H9 (cell line): ENCODE measurements around the gene ATRIP. TPM values are rescaled to one million over a fixed set of nuclear protein-coding genes. Genes with fewer than 3 reads are reported as not detected.

Source experiments
- DNase-seq: peaks from one replicate; pipeline ENCODE4 v3.0.0-alpha.2; 2017
- H2AFZ ChIP-seq: one replicate; pipeline ENCODE4 v1.6.1; 2013; ENCODE audit warnings: mild to moderate bottlenecking, low read length, control low read depth, moderate library complexity
- H2AK5ac ChIP-seq: 2 replicates; pipeline ENCODE4 v1.6.1; 2013; ENCODE audit warnings: low read length, control low read depth, mixed read lengths; ENCODE audit not compliant: insufficient read length
- H2BK120ac ChIP-seq: one replicate; pipeline ENCODE4 v1.6.1; 2013; ENCODE audit warnings: low read depth, mild to moderate bottlenecking, low read length, control low read depth, inconsistent platforms; ENCODE audit not compliant: poor library complexity, severe bottlenecking
- H2BK12ac ChIP-seq: 2 replicates; pipeline ENCODE4 v1.6.1; 2013; ENCODE audit warnings: low read length, control low read depth, mixed read lengths, low read depth; ENCODE audit not compliant: insufficient read length
- H2BK15ac ChIP-seq: 2 replicates; pipeline ENCODE4 v1.6.1; 2013; ENCODE audit warnings: low read depth, low read length, control low read depth
- H2BK20ac ChIP-seq: one replicate; pipeline ENCODE4 v1.6.1; 2013; ENCODE audit warnings: low read depth, mild to moderate bottlenecking, low read length, control low read depth, inconsistent platforms; ENCODE audit not compliant: poor library complexity, severe bottlenecking
- H2BK5ac ChIP-seq: 2 replicates; pipeline ENCODE4 v1.6.1; 2013; ENCODE audit warnings: low read length, control low read depth, mixed read lengths; ENCODE audit not compliant: insufficient read length
- H3K14ac ChIP-seq: 2 replicates; pipeline ENCODE4 v1.6.1; 2013; ENCODE audit warnings: low read length, control low read depth; ENCODE audit not compliant: insufficient read depth
- H3K18ac ChIP-seq: 2 replicates; pipeline ENCODE4 v1.6.1; 2013; ENCODE audit warnings: low read depth, mild to moderate bottlenecking, mixed read lengths, low read length, control low read depth; ENCODE audit not compliant: insufficient read length
- H3K23ac ChIP-seq: 2 replicates; pipeline ENCODE4 v1.6.1; 2013; ENCODE audit warnings: low read length, control low read depth, mixed read lengths, low read depth; ENCODE audit not compliant: insufficient read length
- H3K23me2 ChIP-seq: 2 replicates; pipeline ENCODE4 v1.6.1; 2013; ENCODE audit warnings: low read depth, mild to moderate bottlenecking, mixed read lengths, low read length, control low read depth; ENCODE audit not compliant: insufficient read length, poor library complexity, severe bottlenecking
- H3K27ac ChIP-seq: 2 replicates; pipeline ENCODE4 v1.5.1; 2013; ENCODE audit warnings: low read length, control low read depth, mixed read lengths, low read depth; ENCODE audit not compliant: insufficient read length
- H3K27me3 ChIP-seq: 2 replicates; pipeline ENCODE4 v1.6.1; 2013; ENCODE audit warnings: low read length, control low read depth, inconsistent platforms; ENCODE audit not compliant: insufficient read depth
- H3K4ac ChIP-seq: 2 replicates; pipeline ENCODE4 v1.6.1; 2013; ENCODE audit warnings: low read depth, mild to moderate bottlenecking, control low read depth, inconsistent platforms, low read length, moderate library complexity
- H3K4me1 ChIP-seq: 2 replicates; pipeline ENCODE4 v1.6.1; 2013; ENCODE audit warnings: low read length, control low read depth, inconsistent platforms; ENCODE audit not compliant: insufficient read depth
- H3K4me2 ChIP-seq: 2 replicates; pipeline ENCODE4 v1.6.1; 2013; ENCODE audit warnings: low read length, control low read depth, mixed read lengths; ENCODE audit not compliant: insufficient read length, insufficient read depth
- H3K56ac ChIP-seq: 2 replicates; pipeline ENCODE4 v1.6.1; 2013; ENCODE audit warnings: low read depth, mild to moderate bottlenecking, mixed read lengths, low read length, control low read depth; ENCODE audit not compliant: insufficient read length
- H3K79me1 ChIP-seq: 2 replicates; pipeline ENCODE4 v1.6.1; 2013; ENCODE audit warnings: low read depth, mild to moderate bottlenecking, moderate library complexity, low read length, control low read depth, inconsistent platforms; ENCODE audit not compliant: insufficient read depth, poor library complexity, severe bottlenecking
- H3K79me2 ChIP-seq: 2 replicates; pipeline ENCODE4 v1.6.1; 2013; ENCODE audit warnings: low read length, control low read depth, inconsistent platforms; ENCODE audit not compliant: insufficient read depth
- H3K9ac ChIP-seq: 2 replicates; pipeline ENCODE4 v1.6.1; 2013; ENCODE audit warnings: low read length, control low read depth, mixed read lengths; ENCODE audit not compliant: insufficient read length; ENCODE audit errors: extremely low read depth
- H3K9me3 ChIP-seq: one replicate; pipeline ENCODE4 v1.6.1; 2013; ENCODE audit warnings: low read depth, low read length, inconsistent platforms; ENCODE audit not compliant: control insufficient read depth
- H3T11ph ChIP-seq: one replicate; pipeline ENCODE4 v1.6.1; 2013; ENCODE audit warnings: mild to moderate bottlenecking, low read length, control low read depth, inconsistent platforms
- H4K20me1 ChIP-seq: one replicate; pipeline ENCODE4 v1.6.1; 2013; ENCODE audit not compliant: control insufficient read depth, insufficient read length, insufficient read depth
- H4K5ac ChIP-seq: 2 replicates; pipeline ENCODE4 v1.6.1; 2013; ENCODE audit warnings: low read depth, mild to moderate bottlenecking, mixed read lengths, low read length, control low read depth; ENCODE audit not compliant: insufficient read length
- H4K8ac ChIP-seq: replicated peaks from 2 replicates; pipeline ENCODE4 v1.6.1; 2013; ENCODE audit warnings: low read length, control low read depth, mixed read lengths, low read depth; ENCODE audit not compliant: insufficient read length
- H4K91ac ChIP-seq: 2 replicates; pipeline ENCODE4 v1.6.1; 2013; ENCODE audit warnings: low read depth, mild to moderate bottlenecking, moderate library complexity, mixed read lengths, low read length, control low read depth; ENCODE audit not compliant: insufficient read length
- H3K27ac Mint-ChIP-seq, 3 experiments: 2 replicates in 2 of 3; 3 replicates in 1 of 3; pipeline ENCODE4 v1.8.0; 2020 to 2021; ENCODE audit warnings: mixed read lengths in 3 of 3, mild to moderate bottlenecking in 1 of 3, moderate library complexity in 1 of 3
- H3K27me3 Mint-ChIP-seq: 2 replicates; pipeline ENCODE4 v1.8.0; 2021; ENCODE audit warnings: low read depth, mild to moderate bottlenecking, moderate library complexity, mixed read lengths
- H3K36me3 Mint-ChIP-seq, 3 experiments: 2 replicates in 2 of 3; 3 replicates in 1 of 3; pipeline ENCODE4 v1.8.0; 2020 to 2021; ENCODE audit warnings: low read depth in 3 of 3, mixed read lengths in 3 of 3; ENCODE audit not compliant: insufficient read depth in 1 of 3
- H3K4me1 Mint-ChIP-seq, 2 experiments: 2 replicates each; pipeline ENCODE4 v1.8.0; 2020; ENCODE audit warnings: mixed read lengths in 2 of 2
- H3K4me3 Mint-ChIP-seq, 2 experiments: 2 replicates in 1 of 2; 3 replicates in 1 of 2; pipeline ENCODE4 v1.8.0; 2020 to 2021; ENCODE audit warnings: mild to moderate bottlenecking in 2 of 2, mixed read lengths in 2 of 2, moderate library complexity in 1 of 2
- H3K9me3 Mint-ChIP-seq, 2 experiments: 2 replicates in 1 of 2; 3 replicates in 1 of 2; pipeline ENCODE4 v1.8.0; 2020; ENCODE audit warnings: mild to moderate bottlenecking in 2 of 2, mixed read lengths in 2 of 2, moderate library complexity in 1 of 2
- WGBS: extraction: QIAGEN DNeasy Blood & Tissue Kit; methylation state at CpG from one replicate; pipeline ENCODE4 v1.1.7; 2013; ENCODE audit warnings: missing lambda C conversion rate, low lambda C conversion rate, mixed read lengths; ENCODE audit not compliant: insufficient read length; ENCODE audit errors: extremely low coverage; 5-methylcytosine and 5-hydroxymethylcytosine counted together
- total RNA-seq: library from RNA; stranded (reverse); gene quantifications from 2 replicates; pipeline ENCODE4 v1.2.1, GENCODE V29; 2021
- TF ChIP-seq, protein P1 (sequence below): fragments of 200-600 bp; sonication (generic); conservative IDR thresholded peaks from 3 replicates; pipeline ENCODE4 v1.8.0; 2021; ENCODE audit warnings: antibody characterized with exemption, mild to moderate bottlenecking

The ATRIP gene
- total RNA-seq, 1 experiment from 2014 or later = 16.3 TPM

DNA sequence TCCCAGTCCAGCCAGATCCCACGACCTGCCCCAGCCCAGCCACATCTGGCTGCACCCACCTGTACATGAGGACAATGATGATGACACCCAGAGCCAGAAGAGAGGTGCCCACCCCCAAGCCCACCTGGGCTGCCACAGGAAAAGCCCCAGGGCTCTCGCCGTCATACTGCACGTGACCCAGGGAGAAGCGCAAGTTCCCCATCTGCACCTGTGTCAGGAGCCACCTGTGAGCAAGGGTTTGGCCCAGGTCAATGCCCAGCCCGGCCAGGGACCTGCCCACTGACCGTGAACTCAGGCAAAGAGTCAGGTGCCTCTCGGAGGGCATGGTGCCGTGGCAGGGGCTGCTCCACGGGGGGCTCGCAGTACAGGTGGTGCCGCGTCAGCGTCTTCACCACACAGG lies 32.9 kb upstream of the ATRIP start:
- no peak overlapping the region for H2AFZ ChIP-seq
- no peak overlapping the region for H3K4ac ChIP-seq
- no peak overlapping the region for H3K4me2 ChIP-seq
- Mint-ChIP-seq H3K4me3 (no peak overlapping the region; a peak in 1 of 5 replicates), H3K27me3 (no peaks in the 10 kb centered on the region; the same call in 1 of the 2 replicates), H3K9me3 (no peaks in the 10 kb centered on the region), H3K36me3 (peaks cover 55 to 99% (median 97%) of the 10 kb centered on the region in 3 experiments), H3K27ac (peak overlapping the region in 1 of 3 experiments; percentile 57; a peak in 2 of 7 replicates), H3K4me1 (no peaks in the 10 kb centered on the region)
- no peaks in the 10 kb centered on the region for H3K9me3 ChIP-seq
- no peaks in the 10 kb centered on the region for H3K23me2 ChIP-seq
- no peak overlapping the region for H3T11ph ChIP-seq
- H3K27ac ChIP-seq = no peak overlapping the region
- H3K23ac ChIP-seq = no peak overlapping the region
- no peak overlapping the region for H2BK20ac ChIP-seq
- H4K5ac ChIP-seq = no peak overlapping the region
- no peaks in the 10 kb centered on the region for H4K20me1 ChIP-seq
- TF ChIP-seq, protein P1, sequence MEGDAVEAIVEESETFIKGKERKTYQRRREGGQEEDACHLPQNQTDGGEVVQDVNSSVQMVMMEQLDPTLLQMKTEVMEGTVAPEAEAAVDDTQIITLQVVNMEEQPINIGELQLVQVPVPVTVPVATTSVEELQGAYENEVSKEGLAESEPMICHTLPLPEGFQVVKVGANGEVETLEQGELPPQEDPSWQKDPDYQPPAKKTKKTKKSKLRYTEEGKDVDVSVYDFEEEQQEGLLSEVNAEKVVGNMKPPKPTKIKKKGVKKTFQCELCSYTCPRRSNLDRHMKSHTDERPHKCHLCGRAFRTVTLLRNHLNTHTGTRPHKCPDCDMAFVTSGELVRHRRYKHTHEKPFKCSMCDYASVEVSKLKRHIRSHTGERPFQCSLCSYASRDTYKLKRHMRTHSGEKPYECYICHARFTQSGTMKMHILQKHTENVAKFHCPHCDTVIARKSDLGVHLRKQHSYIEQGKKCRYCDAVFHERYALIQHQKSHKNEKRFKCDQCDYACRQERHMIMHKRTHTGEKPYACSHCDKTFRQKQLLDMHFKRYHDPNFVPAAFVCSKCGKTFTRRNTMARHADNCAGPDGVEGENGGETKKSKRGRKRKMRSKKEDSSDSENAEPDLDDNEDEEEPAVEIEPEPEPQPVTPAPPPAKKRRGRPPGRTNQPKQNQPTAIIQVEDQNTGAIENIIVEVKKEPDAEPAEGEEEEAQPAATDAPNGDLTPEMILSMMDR = no peak
- H2BK12ac ChIP-seq = no peak overlapping the region
- no peaks in the 10 kb centered on the region for H3K79me2 ChIP-seq
- H3K4me1 ChIP-seq = no peaks in the 10 kb centered on the region
- H4K91ac ChIP-seq = no peak overlapping the region
- no peak overlapping the region for H2BK120ac ChIP-seq
- no peak overlapping the region for H4K8ac ChIP-seq
- no peak overlapping the region for H2BK15ac ChIP-seq
- no peak overlapping the region for H2AK5ac ChIP-seq
- no peak overlapping the region for H3K9ac ChIP-seq
- no peak for DNase-seq
- H3K56ac ChIP-seq = no peak overlapping the region
- no peak overlapping the region for H3K18ac ChIP-seq
- no peaks in the 10 kb centered on the region for H3K27me3 ChIP-seq
- WGBS = no CpG with 5 or more reads among the region's 14 CpGs
- H3K14ac ChIP-seq = no peak overlapping the region
- no peaks in the 10 kb centered on the region for H3K79me1 ChIP-seq
- H2BK5ac ChIP-seq = no peak overlapping the region
